Mesodermal cell (in vitro differentiated cells): ENCODE measurements around the gene TEKT3. TPM values are rescaled to one million over a fixed set of nuclear protein-coding genes. Genes with fewer than 3 reads are reported as not detected.

Experiments
- H3K27ac ChIP-seq: 2 replicates; pipeline ENCODE4 v1.7.0; 2013; ENCODE audit warnings: mild to moderate bottlenecking, low read depth, low read length, moderate library complexity; ENCODE audit not compliant: severe bottlenecking
- H3K36me3 ChIP-seq: 2 replicates; pipeline ENCODE4 v1.7.1; 2013; ENCODE audit warnings: mild to moderate bottlenecking, low read length, moderate library complexity; ENCODE audit not compliant: control insufficient read depth, insufficient read depth
- H3K4me1 ChIP-seq: one replicate; pipeline ENCODE4 v1.7.1; 2013; ENCODE audit warnings: mild to moderate bottlenecking, low read length; ENCODE audit not compliant: insufficient read depth, control insufficient read depth, poor library complexity, severe bottlenecking
- H3K4me3 ChIP-seq: 2 replicates; pipeline ENCODE4 v1.7.0; 2013; ENCODE audit warnings: low read length, control low read depth, mild to moderate bottlenecking; ENCODE audit not compliant: insufficient read depth, poor library complexity, severe bottlenecking; ENCODE audit errors: extremely low read depth
- H3K9me3 ChIP-seq: 2 replicates; pipeline ENCODE4 v1.7.1; 2013; ENCODE audit warnings: mild to moderate bottlenecking, low read length, moderate library complexity; ENCODE audit not compliant: control insufficient read depth
- WGBS, 2 experiments: methylation state at CpG; one replicate each; pipeline ENCODE4 v1.1.5; 2013; ENCODE audit warnings: missing lambda C conversion rate in 2 of 2; ENCODE audit not compliant: insufficient coverage in 2 of 2; 5-methylcytosine and 5-hydroxymethylcytosine counted together
- polyA plus RNA-seq, 2 experiments: library from polyadenylated mRNA; stranded (reverse); fragments of 50-300 nt; gene quantifications; one replicate each; pipeline ENCODE4 v1.2.3, GENCODE V29; 2013

TEKT3 gene
- polyA plus RNA-seq (2013, experiment 1 of 2): 1.4 TPM
- polyA plus RNA-seq (2013, experiment 2 of 2): 1.1 TPM

DNA sequence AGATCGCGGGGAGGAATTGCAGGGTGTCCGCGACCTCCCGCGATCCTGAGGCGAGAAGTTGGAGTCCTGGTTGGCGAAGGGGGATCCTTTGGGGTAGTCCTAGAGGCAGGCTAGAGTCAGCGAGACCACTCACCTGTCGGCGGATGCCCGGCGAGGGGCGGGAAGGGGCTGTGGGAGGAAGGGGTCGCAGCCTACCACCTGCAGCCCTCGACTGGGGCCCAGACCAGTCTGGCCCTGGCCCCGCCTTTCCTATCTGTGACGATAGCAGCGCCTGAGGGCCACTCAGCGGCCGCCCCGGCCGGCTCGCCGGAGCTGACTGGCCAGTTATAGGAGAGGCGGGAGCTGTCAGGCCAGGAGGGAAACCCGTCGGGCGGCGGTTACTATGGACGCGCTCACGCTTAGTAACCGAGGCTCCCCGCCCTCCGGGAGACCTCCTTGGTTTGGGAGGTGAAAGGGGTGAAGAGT lies at the start of gene TEKT3:
Gene TEKT3, minus strand, starts transcription at position 213 of the 465 bp plus-strand sequence. CDS start 10,012 bp downstream, outside the sequence.
- no peaks in the 10 kb centered on the region for H3K9me3 ChIP-seq
- H3K4me3 ChIP-seq: peak within 1 kb of the TSS; percentile 50
- peaks cover 20% of the 10 kb centered on the region for H3K4me1 ChIP-seq
- 0 to 1% methylated on average over 31 to 33 of the region's 36 CpGs for WGBS, 2 experiments
- no peaks in the 10 kb centered on the region for H3K36me3 ChIP-seq
- H3K27ac ChIP-seq: no peak within 1 kb of the TSS

DNA sequence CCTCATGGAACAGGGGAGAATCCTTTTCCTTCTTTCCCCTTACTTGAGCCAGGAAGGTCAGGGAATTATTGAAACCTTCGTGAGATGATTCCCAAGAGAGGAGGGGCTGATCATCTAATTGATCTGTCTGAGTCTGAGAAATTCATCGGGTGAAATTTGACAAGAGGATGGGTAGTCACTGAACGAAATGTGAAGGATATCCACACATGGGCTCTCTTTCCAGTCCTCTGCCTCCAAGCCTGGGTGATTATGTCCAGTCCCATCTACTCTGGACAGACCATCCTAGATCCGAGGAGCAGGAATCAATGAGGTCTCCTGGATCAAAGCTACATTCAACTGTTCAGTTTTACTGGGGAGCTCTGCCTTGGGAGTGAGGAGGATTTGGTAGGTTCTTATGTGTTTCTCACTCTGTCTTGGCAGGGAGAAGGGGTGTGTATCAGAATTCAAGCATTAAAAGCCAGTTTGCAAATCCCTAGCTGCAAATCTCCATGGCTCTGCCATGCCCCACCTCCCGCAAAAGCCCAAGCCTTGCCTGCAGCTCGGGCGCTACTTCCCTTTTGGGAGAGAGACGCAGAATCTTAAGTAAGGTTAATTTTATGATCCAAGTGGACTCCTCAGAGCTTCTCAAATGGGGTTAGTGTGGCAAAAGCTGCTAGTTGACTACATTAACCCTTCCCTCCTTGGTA lies 47.1 kb upstream of the TEKT3 start:
- H3K4me1 ChIP-seq: peaks cover 8% of the 10 kb centered on the region
- H3K9me3 ChIP-seq: no peaks in the 10 kb centered on the region
- no peak overlapping the region for H3K27ac ChIP-seq
- no peak overlapping the region for H3K4me3 ChIP-seq
- no peaks in the 10 kb centered on the region for H3K36me3 ChIP-seq
- WGBS, 2 experiments: 92 to 100% methylated on average over 1 to 7 of the region's 8 CpGs

DNA sequence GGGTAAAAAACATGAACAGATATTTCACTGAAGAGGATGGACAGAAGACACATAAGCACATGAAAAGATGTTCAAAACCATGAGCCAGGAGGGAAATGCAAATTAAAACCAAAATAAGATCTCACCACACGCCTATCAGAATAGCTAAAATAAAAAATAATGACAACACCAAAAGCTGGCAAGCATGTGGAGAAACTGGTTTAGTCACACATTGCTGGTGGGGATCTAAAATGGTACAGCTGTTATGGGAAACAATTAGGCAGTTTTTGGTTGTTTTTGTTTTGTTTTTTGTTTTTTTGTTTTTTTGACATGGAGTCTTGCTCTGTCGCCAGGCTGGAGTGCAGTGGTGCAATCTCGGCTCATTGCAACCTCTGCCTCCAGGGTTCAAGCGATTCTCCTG lies 44.7 kb upstream of the TEKT3 start:
- no peak overlapping the region for H3K4me3 ChIP-seq
- H3K4me1 ChIP-seq: peaks cover 8% of the 10 kb centered on the region
- no peaks in the 10 kb centered on the region for H3K9me3 ChIP-seq
- no peaks in the 10 kb centered on the region for H3K36me3 ChIP-seq
- no peak overlapping the region for H3K27ac ChIP-seq
- 95 to 100% methylated on average over 2 to 3 of the region's 4 CpGs for WGBS, 2 experiments

DNA sequence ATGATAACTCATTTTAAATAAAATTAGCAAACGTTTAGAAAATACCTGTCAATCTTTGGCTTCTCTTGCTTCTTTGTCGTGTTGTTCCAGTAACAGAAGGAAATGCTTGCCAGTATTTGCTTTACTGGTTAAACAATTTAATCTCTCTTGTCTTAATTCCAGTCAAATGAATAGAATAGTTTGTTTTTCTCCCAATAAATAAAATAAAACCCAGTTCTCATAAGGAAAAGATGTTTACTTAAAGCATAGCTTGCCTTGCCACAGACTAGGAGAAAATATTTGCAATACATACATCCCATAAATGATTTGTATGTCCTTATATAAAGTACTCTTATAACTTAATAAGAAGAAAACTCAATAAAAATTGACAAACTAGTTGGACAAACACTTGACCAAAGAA lies 43.9 kb upstream of the TEKT3 start:
- no peak overlapping the region for H3K27ac ChIP-seq
- no peak overlapping the region for H3K4me3 ChIP-seq
- no peaks in the 10 kb centered on the region for H3K36me3 ChIP-seq
- 80% methylated on average over 1 of the region's 2 CpGs; no CpG with 5 or more reads in 1 of the 2 experiments for WGBS, 2 experiments
- H3K4me1 ChIP-seq: peaks cover 8% of the 10 kb centered on the region
- no peaks in the 10 kb centered on the region for H3K9me3 ChIP-seq

DNA sequence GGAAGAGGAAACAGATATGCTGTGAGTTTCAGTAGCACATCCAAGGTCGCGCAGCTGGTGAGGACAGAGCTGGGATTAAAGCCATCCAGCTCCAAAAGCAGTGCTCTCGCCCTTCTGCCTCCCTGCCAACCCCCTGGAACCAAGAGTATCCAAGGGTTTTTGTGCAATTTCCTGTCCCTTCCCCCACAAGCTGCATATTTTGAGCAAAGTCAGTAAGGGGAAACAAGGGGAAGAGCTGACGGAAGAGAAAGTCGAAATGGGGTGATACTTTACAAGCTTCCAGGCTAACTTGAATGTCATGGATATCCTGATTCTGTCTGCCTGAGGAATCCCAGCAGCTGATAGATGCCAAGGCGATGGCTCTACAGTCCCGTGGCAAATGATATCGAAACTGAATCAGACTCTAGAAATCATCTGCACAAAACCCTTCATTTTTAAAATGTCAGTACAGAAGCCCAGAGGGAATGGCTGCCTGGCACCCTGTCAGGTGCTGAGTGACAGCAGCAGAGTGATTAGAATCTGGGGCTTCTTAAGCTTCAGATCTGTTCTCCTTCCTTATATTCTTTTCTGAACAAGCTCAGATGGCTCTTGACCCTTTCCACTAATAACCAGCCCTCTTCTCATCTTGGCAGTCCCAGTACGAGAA lies 42.9 kb upstream of the TEKT3 start:
- Histone ChIP-seq H3K36me3 (no peaks in the 10 kb centered on the region), H3K4me1 (peaks cover 8% of the 10 kb centered on the region), H3K4me3 (no peak overlapping the region), H3K27ac (no peak overlapping the region), H3K9me3 (no peaks in the 10 kb centered on the region)
- WGBS, 2 experiments: 75 to 81% methylated on average over 7 to 8 of the region's 9 CpGs

DNA sequence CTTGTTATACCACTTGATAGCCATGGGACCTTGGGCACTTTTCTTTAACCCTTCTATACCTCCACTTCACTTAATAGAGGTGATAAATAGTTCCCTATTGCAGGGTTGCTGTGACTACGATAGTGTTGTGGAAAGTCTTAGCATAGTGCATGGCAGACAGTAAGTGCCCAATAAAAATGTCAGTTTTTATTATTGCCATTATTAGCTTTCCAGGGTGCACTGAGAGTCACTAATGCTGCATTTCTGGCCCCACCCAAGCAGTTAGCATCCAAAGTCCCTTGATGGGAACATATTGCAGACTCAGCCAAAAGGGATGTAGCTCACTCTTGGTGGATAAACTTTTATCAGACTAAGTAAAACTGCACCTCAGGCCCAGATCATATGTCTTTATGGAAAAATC lies 41.5 kb upstream of the TEKT3 start:
- Histone ChIP-seq H3K4me1 (peaks cover 8% of the 10 kb centered on the region), H3K4me3 (no peak overlapping the region), H3K9me3 (no peaks in the 10 kb centered on the region), H3K36me3 (no peaks in the 10 kb centered on the region), H3K27ac (no peak overlapping the region)
- 100% methylated on average over 1 of the region's 1 CpG; no CpG with 5 or more reads in 1 of the 2 experiments for WGBS, 2 experiments

DNA sequence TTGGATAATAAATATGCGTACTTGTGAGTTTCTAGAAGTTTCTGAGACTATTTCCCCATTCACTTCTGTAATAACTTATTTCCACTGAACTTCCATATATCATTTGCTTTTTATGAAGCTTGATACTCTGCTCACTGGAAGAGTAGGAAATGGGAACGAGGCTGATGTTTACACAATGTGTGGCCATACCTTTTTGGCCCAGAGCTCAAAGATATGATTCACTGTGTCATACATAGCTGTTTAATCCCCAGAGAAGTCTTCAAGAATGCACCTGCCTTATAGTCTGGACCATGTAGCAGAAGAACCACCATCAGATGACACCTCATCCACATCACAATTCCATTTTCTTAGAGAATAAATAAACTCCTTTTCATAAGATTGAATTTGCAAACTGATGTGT lies 40.3 kb upstream of the TEKT3 start:
- Histone ChIP-seq H3K27ac (no peak overlapping the region), H3K4me1 (peaks cover 14% of the 10 kb centered on the region), H3K4me3 (no peak overlapping the region), H3K36me3 (no peaks in the 10 kb centered on the region), H3K9me3 (no peaks in the 10 kb centered on the region)
- 75 to 80% methylated on average over 1 of the region's 2 CpGs for WGBS, 2 experiments

DNA sequence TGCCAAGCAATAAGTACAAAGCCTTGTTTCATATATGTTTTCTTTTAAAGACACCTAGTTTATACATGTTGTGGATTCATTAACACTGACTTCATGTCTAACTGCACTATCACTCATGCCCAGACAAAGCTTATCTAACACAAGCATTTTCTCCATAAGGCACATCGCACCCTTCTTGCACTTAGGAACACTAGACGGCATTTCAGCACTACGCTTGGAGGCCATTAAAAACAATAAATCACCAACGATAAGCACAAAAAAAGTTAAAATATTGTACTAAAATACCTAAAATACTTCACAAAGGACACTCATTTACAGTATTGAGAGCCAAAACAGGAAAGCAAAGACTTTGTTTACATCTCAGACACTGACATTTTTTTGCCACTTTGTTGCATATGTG lies 39.0 kb upstream of the TEKT3 start:
- WGBS, 2 experiments: no CpG with 5 or more reads among the region's 4 CpGs
- H3K4me3 ChIP-seq: no peak overlapping the region

DNA sequence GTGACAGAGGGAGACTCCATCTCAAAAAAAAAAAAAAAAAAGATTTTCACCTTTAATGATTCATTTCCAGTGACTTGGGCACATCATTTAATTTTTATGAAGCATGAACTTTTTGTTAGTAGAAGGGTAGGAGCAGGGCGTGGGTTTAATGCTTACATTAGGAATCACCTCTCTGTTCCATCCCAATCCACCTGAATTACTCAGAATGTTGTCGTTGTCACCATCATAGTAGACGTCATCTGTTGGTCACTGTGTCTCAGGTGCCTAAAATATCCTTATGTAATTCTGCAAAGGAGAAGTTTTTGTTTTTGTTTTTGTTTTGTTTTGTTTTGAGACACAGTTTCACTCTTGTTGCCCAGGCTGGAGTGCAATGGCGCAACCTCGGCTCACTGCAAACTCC lies 38.3 kb upstream of the TEKT3 start:
- no peaks in the 10 kb centered on the region for H3K9me3 ChIP-seq
- H3K27ac ChIP-seq: no peak overlapping the region
- WGBS, 2 experiments: 93 to 100% methylated on average over 2 to 3 of the region's 5 CpGs
- H3K4me3 ChIP-seq: no peak overlapping the region
- H3K4me1 ChIP-seq: peaks cover 13% of the 10 kb centered on the region
- no peaks in the 10 kb centered on the region for H3K36me3 ChIP-seq

More for the DNA sequence above, 39.0 kb upstream of the TEKT3 start:
- H3K4me1 ChIP-seq: peaks cover 14% of the 10 kb centered on the region
- H3K27ac ChIP-seq: no peak overlapping the region
- H3K36me3 ChIP-seq: no peaks in the 10 kb centered on the region
- no peaks in the 10 kb centered on the region for H3K9me3 ChIP-seq

DNA sequence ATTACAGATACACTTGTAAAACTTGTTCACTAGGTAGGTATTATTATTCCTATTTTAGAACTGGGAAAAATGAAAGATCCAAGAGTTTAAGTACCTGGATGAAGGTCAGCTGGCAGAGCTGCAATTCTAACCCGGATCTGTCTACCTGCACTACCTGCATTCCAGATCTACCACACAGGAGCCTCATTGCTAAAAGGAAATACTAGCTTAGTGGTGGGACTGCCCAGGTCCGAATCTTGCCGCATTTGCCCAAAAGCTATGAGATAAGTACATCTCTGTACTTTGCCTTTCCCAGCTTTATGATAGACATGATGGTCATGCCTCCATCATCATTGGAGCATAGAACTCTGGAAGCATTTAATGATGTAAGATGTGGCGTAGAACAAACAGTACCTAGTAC lies 36.8 kb upstream of the TEKT3 start:
- Histone ChIP-seq H3K4me3 (no peak overlapping the region), H3K36me3 (no peaks in the 10 kb centered on the region), H3K27ac (peak overlapping the region; percentile 91), H3K9me3 (no peaks in the 10 kb centered on the region), H3K4me1 (peaks cover 5% of the 10 kb centered on the region)
- 91 to 100% methylated on average over 3 to 4 of the region's 4 CpGs for WGBS, 2 experiments

DNA sequence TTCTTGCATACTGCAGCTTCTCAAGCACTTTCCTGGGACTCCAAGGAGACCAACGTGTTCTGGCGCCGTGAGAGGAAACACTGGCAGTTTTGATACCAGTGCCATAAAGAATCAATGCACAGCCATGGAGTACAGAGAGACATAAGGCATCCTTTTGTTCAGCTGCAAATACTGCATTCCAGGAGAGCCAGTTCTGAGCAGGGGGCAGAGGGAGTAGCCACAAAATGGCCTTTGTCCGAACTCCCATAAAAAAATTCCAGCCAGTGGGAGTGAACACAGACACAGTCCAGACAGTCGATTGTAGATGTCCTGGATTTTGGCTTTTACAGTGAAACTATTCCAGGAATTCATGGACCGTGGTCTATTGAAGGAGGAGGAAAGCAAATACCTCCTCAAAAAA lies 36.2 kb upstream of the TEKT3 start:
- Histone ChIP-seq H3K27ac (peak overlapping the region; percentile 91), H3K4me3 (no peak overlapping the region), H3K9me3 (no peaks in the 10 kb centered on the region), H3K36me3 (no peaks in the 10 kb centered on the region), H3K4me1 (peaks cover 5% of the 10 kb centered on the region)
- WGBS, 2 experiments: 74 to 80% methylated on average over 4 to 6 of the region's 6 CpGs
